ENCODE results near the gene ARHGAP6. TPM values are rescaled to one million over a fixed set of nuclear protein-coding genes. Genes with fewer than 3 reads are reported as not detected.

Gene ARHGAP6
- total and polyA plus RNA-seq, 2 of the 13 experiments (the other 11 are each of a cell fraction or from before 2014, with no cell fraction given) = 0.11 TPM; not detected in 1

GRCh38 chrX:11341274-11342201, 324.2 kb downstream of the ARHGAP6 start (continued):
- TF ChIP-seq ZNF724P (CRISPR knock-in tag; IDR thresholded peaks at IDR 0.05; ENCODE audit: borderline replicate concordance) = no peak

GRCh38 chrX:11337292-11338009, 328.3 kb downstream of the ARHGAP6 start:
- POLR2A ChIA-PET = no interaction called here
- H3K27ac ChIP-seq (ENCODE audit: extremely low read length, insufficient read depth, low read length) = no peak overlapping the region
- CTCF ChIA-PET (ENCODE audit: low intra/inter-chr PET ratio, low total read pairs) = no interaction called here

GRCh38 chrX:11336201-11336600, 329.5 kb downstream of the ARHGAP6 start:
- FAIRE-seq (no peak), ATAC-seq (no peak), DNase-seq (ENCODE audit: low spot score) (no peak)
- no peaks in the 10 kb centered on the region for H3K36me3 ChIP-seq (replicated peaks in 1 of 2; ENCODE audit: control insufficient read depth in 1 of 2, insufficient read depth in 2 of 2, low read length in 2 of 2)
- no peak overlapping the region for H3K9ac ChIP-seq (ENCODE audit: insufficient read depth, low read depth, low read length)
- no peaks in the 10 kb centered on the region for H3K27me3 ChIP-seq (ENCODE audit: control insufficient read depth in 1 of 2, insufficient read depth in 2 of 2, low read length in 2 of 2)
- H4K20me1 ChIP-seq (ENCODE audit: insufficient read depth, low read length) = no peaks in the 10 kb centered on the region
- 39% methylated on average over 2 of the region's 2 CpGs for WGBS (ENCODE audit: low lambda C conversion rate)
- in situ Hi-C loops (cut with HindIII; ENCODE audit: extremely low pct_ligation_motif_present, low pct_unique_long_range_greater_than_20kb) = no loop called here
- intact Hi-C loops (cut with micrococcal nuclease; ENCODE audit: unreplicated experiment) = no loop called here
- ChIA-PET POLR2A (no interaction called here), CTCF (ENCODE audit: low intra/inter-chr PET ratio, low total read pairs) (no interaction called here)
- H3K4me2 ChIP-seq (ENCODE audit: low read depth, low read length) = no peak overlapping the region
- H3K4me1 ChIP-seq (ENCODE audit: insufficient read depth, low read length) = no peaks in the 10 kb centered on the region
- no peak overlapping the region for H3K27ac ChIP-seq (ENCODE audit: extremely low read length, insufficient read depth, low read length)
- H3K9me3 ChIP-seq (ENCODE audit: low read length) = no peaks in the 10 kb centered on the region
- H2AFZ ChIP-seq (ENCODE audit: low read length) = no peak overlapping the region
- TF ChIP-seq RORA (CRISPR knock-in tag; IDR thresholded peaks at IDR 0.05) = no peak
- no peak overlapping the region for H3K4me3 ChIP-seq (replicated peaks in 1 of 3; ENCODE audit: insufficient read depth in 1 of 3, low read depth in 2 of 3, low read length in 3 of 3)
- no TSS peak for BruUV-seq (replicated peaks)
- H3K79me2 ChIP-seq (ENCODE audit: insufficient read depth, low read length) = no peaks in the 10 kb centered on the region

More at GRCh38 chrX:11337292-11338009, 328.3 kb downstream of the ARHGAP6 start:
- intact Hi-C loops (cut with micrococcal nuclease; ENCODE audit: unreplicated experiment) = no loop called here
- ATAC-seq (no peak), DNase-seq (ENCODE audit: low spot score) (no peak), FAIRE-seq (no peak)
- no peak for TF ChIP-seq ZBTB38 (CRISPR knock-in tag; IDR thresholded peaks at IDR 0.05)
- in situ Hi-C loops (cut with HindIII; ENCODE audit: extremely low pct_ligation_motif_present, low pct_unique_long_range_greater_than_20kb) = no loop called here
- WGBS (ENCODE audit: low lambda C conversion rate) = 0% methylated on average over 1 of the region's 1 CpG
- H3K27me3 ChIP-seq (ENCODE audit: control insufficient read depth in 1 of 2, insufficient read depth in 2 of 2, low read length in 2 of 2) = no peaks in the 10 kb centered on the region
- no peaks in the 10 kb centered on the region for H3K79me2 ChIP-seq (ENCODE audit: insufficient read depth, low read length)
- no peak overlapping the region for H3K4me2 ChIP-seq (ENCODE audit: low read depth, low read length)
- H3K9ac ChIP-seq (ENCODE audit: insufficient read depth, low read depth, low read length) = no peak overlapping the region
- H3K36me3 ChIP-seq (replicated peaks in 1 of 2; ENCODE audit: control insufficient read depth in 1 of 2, insufficient read depth in 2 of 2, low read length in 2 of 2) = no peaks in the 10 kb centered on the region
- no TSS peak for BruUV-seq (replicated peaks)
- no peaks in the 10 kb centered on the region for H3K9me3 ChIP-seq (ENCODE audit: low read length)
- H3K4me3 ChIP-seq (replicated peaks in 1 of 3; ENCODE audit: insufficient read depth in 1 of 3, low read depth in 2 of 3, low read length in 3 of 3) = no peak overlapping the region
- H4K20me1 ChIP-seq (ENCODE audit: insufficient read depth, low read length) = no peaks in the 10 kb centered on the region
- H3K4me1 ChIP-seq (ENCODE audit: insufficient read depth, low read length) = no peaks in the 10 kb centered on the region
- no peak overlapping the region for H2AFZ ChIP-seq (ENCODE audit: low read length)

Data from HepG2 (cell line).